OCI-LY7 (cell line): ENCODE data around the gene MACROD1. TPM values are rescaled to one million over a fixed set of nuclear protein-coding genes. Genes with fewer than 3 reads are reported as not detected.

ENCODE experiments used
- BruUV-seq: library from RNA; stranded (reverse); fragments of 400-500 nt; replicated peaks from 2 replicates; lab custom pipeline; 2021; lab: Mats Ljungman, UMichigan
- CTCF ChIA-PET: fragments of 300-600 bp; sonication (Branson Sonifier 250); formaldehyde crosslinking; loops from one replicate; lab custom pipeline; 2022; ENCODE audit warnings: antibody characterized with exemption; ENCODE audit not compliant: unreplicated experiment; lab: Charles Lee
- POLR2A ChIA-PET: fragments of 300-600 bp; sonication (Branson Sonifier 250); formaldehyde crosslinking; loops from one replicate; lab custom pipeline; 2022; ENCODE audit warnings: antibody characterized with exemption; lab: Charles Lee
- DNase-seq: peaks from one replicate; pipeline ENCODE4 v3.0.0-alpha.2; 2015; ENCODE audit warnings: low spot score
- H2AFZ ChIP-seq: fragments of 200-600 bp; sonication (generic), shearing (Covaris generic); 2 replicates; pipeline ENCODE4 v1.6.1; 2014; ENCODE audit warnings: mild to moderate bottlenecking, antibody characterized with exemption, low read length, moderate library complexity
- H3K27ac ChIP-seq: fragments of 200-600 bp; sonication (generic); 2 replicates; pipeline ENCODE4 v1.5.1; 2014; ENCODE audit warnings: mixed run types, low read depth, mild to moderate bottlenecking, moderate library complexity, low read length, inconsistent platforms; ENCODE audit not compliant: poor library complexity, severe bottlenecking
- H3K36me3 ChIP-seq: fragments of 200-600 bp; sonication (generic); 2 replicates; pipeline ENCODE4 v1.6.1; 2014; ENCODE audit warnings: mild to moderate bottlenecking, antibody characterized with exemption, low read length, moderate library complexity, mixed read lengths; ENCODE audit not compliant: insufficient read depth
- H3K4me1 ChIP-seq: fragments of 200-600 bp; sonication (generic); 2 replicates; pipeline ENCODE4 v1.5.1; 2014; ENCODE audit warnings: mild to moderate bottlenecking, low read length; ENCODE audit not compliant: insufficient read depth, poor library complexity, severe bottlenecking
- H3K4me2 ChIP-seq: fragments of 200-600 bp; sonication (generic); 2 replicates; pipeline ENCODE4 v1.6.1; 2014; ENCODE audit warnings: mild to moderate bottlenecking, low read length
- H3K4me3 ChIP-seq: fragments of 200-600 bp; sonication (generic); 2 replicates; pipeline ENCODE4 v1.5.1; 2014; ENCODE audit warnings: mild to moderate bottlenecking, low read depth, low read length; ENCODE audit not compliant: poor library complexity, severe bottlenecking
- H3K79me2 ChIP-seq: fragments of 200-600 bp; sonication (generic); 2 replicates; pipeline ENCODE4 v1.6.1; 2016; ENCODE audit warnings: low read depth, mild to moderate bottlenecking, low read length, moderate library complexity, mixed read lengths; ENCODE audit not compliant: insufficient read depth
- H3K9me2 ChIP-seq: fragments of 200-600 bp; sonication (generic); 2 replicates; pipeline ENCODE4 v1.6.1; 2016; ENCODE audit warnings: mild to moderate bottlenecking, low read length, mixed read lengths; ENCODE audit not compliant: insufficient read depth
- H3K9me3 ChIP-seq: fragments of 200-600 bp; sonication (generic); 2 replicates; pipeline ENCODE4 v1.6.1; 2014; ENCODE audit warnings: mild to moderate bottlenecking, mixed run types, low read length, mixed read lengths
- H4K20me1 ChIP-seq: fragments of 200-600 bp; sonication (generic); 2 replicates; pipeline ENCODE4 v1.6.1; 2014; ENCODE audit warnings: mild to moderate bottlenecking, antibody characterized with exemption, low read length, moderate library complexity, mixed read lengths; ENCODE audit not compliant: insufficient read depth
- EZH2phosphoT487 ChIP-seq: fragments of 200-600 bp; sonication (generic); IDR thresholded peaks from 2 replicates; pipeline ENCODE4 v1.6.1; 2018; ENCODE audit warnings: low read depth, borderline replicate concordance, mild to moderate bottlenecking, mixed run types, antibody characterized with exemption, low read length, moderate library complexity, mixed read lengths
- intact Hi-C: fragments of 100-400 bp; cut with micrococcal nuclease; formaldehyde crosslinking; loops from one replicate; pipeline ENCODE4 v1.10.0; 2022; ENCODE audit not compliant: unreplicated experiment
- total RNA-seq, 2 experiments: library from RNA; depleted of rRNA in 1 of 2; stranded (reverse); fragments of >200 nt in 1 of 2; shearing (Covaris generic) in 1 of 2; gene quantifications; 2 replicates each; pipeline ENCODE4 v1.2.3, GENCODE V29; 2014 to 2022
- TF ChIP-seq, protein P1 (sequence below): fragments of 200-600 bp; sonication (generic); conservative IDR thresholded peaks from 2 replicates; pipeline ENCODE4 v1.5.1; 2014; ENCODE audit warnings: mild to moderate bottlenecking, antibody characterized with exemption, low read length, moderate library complexity, mixed read lengths

MACROD1 gene
- total RNA-seq, 2 experiments from 2014 or later: 14.7 to 25.4 TPM

- H2AFZ ChIP-seq: no peak overlapping the region
- H3K4me2 ChIP-seq: no peak overlapping the region
- H3K9me3 ChIP-seq: no peaks in the 10 kb centered on the region
- TF ChIP-seq, protein P1, sequence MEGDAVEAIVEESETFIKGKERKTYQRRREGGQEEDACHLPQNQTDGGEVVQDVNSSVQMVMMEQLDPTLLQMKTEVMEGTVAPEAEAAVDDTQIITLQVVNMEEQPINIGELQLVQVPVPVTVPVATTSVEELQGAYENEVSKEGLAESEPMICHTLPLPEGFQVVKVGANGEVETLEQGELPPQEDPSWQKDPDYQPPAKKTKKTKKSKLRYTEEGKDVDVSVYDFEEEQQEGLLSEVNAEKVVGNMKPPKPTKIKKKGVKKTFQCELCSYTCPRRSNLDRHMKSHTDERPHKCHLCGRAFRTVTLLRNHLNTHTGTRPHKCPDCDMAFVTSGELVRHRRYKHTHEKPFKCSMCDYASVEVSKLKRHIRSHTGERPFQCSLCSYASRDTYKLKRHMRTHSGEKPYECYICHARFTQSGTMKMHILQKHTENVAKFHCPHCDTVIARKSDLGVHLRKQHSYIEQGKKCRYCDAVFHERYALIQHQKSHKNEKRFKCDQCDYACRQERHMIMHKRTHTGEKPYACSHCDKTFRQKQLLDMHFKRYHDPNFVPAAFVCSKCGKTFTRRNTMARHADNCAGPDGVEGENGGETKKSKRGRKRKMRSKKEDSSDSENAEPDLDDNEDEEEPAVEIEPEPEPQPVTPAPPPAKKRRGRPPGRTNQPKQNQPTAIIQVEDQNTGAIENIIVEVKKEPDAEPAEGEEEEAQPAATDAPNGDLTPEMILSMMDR: no peak
- no peak for TF ChIP-seq EZH2phosphoT487
- BruUV-seq: no TSS peak
- CTCF ChIA-PET: no interaction called here
- intact Hi-C loops: no loop called here
- no peaks in the 10 kb centered on the region for H3K9me2 ChIP-seq
- no peak overlapping the region for H3K4me3 ChIP-seq
- no peak for DNase-seq
- H4K20me1 ChIP-seq: no peaks in the 10 kb centered on the region
- no peaks in the 10 kb centered on the region for H3K36me3 ChIP-seq
- no peak overlapping the region for H3K27ac ChIP-seq
- H3K79me2 ChIP-seq: no peaks in the 10 kb centered on the region
- POLR2A ChIA-PET: no interaction called here
- H3K4me1 ChIP-seq: no peaks in the 10 kb centered on the region
Observed at GRCh38 chr11:64083398-64084080, 82.4 kb downstream of the MACROD1 start.

GRCh38 chr11:64081745-64082442, 84.0 kb downstream of the MACROD1 start:
- no peaks in the 10 kb centered on the region for H4K20me1 ChIP-seq
- BruUV-seq: no TSS peak
- TF ChIP-seq, protein P1: no peak
- TF ChIP-seq EZH2phosphoT487: no peak
- intact Hi-C loops: no loop called here
- H3K9me2 ChIP-seq: no peaks in the 10 kb centered on the region
- no peak overlapping the region for H3K27ac ChIP-seq
- H3K4me3 ChIP-seq: no peak overlapping the region
- DNase-seq: no peak
- H3K79me2 ChIP-seq: no peaks in the 10 kb centered on the region
- H3K4me1 ChIP-seq: no peaks in the 10 kb centered on the region
- H3K36me3 ChIP-seq: no peaks in the 10 kb centered on the region
- no peak overlapping the region for H3K4me2 ChIP-seq
- H3K9me3 ChIP-seq: no peaks in the 10 kb centered on the region
- no peak overlapping the region for H2AFZ ChIP-seq
- POLR2A ChIA-PET: no interaction called here
- CTCF ChIA-PET: interaction anchor here (0.6 kb wide), 1 partner anchor 9 kb away, joined by 3 read pairs; no protein-coding TSS in a partner anchor

DNA sequence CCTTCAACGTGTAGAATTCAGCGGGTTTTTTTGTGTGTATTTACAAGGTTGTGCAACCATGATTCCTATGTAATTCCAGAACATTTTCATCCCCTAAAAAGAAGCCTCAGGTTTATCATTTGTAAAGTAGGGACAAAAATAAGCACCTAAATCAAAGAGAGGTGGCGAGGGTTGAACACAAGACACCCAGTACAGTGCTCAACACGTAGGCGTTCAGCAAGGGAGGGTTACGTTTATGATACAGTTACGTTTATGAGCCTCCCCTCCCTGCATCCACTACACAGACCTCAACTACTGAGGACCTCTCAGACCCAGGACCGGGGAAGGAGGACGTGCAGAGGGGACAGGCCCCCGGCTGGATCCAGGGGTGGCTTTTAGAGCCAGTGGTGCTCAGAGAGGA, 85.5 kb downstream of the MACROD1 start:
- H3K4me3 ChIP-seq: no peak overlapping the region
- H3K79me2 ChIP-seq: no peaks in the 10 kb centered on the region
- no peaks in the 10 kb centered on the region for H3K9me2 ChIP-seq
- H3K36me3 ChIP-seq: no peaks in the 10 kb centered on the region
- no peaks in the 10 kb centered on the region for H3K9me3 ChIP-seq
- intact Hi-C loops: no loop called here
- no peak overlapping the region for H2AFZ ChIP-seq
- H3K4me2 ChIP-seq: no peak overlapping the region
- ChIA-PET CTCF (no interaction called here), POLR2A (no interaction called here)
- no peaks in the 10 kb centered on the region for H3K4me1 ChIP-seq
- no TSS peak for BruUV-seq
- H3K27ac ChIP-seq: no peak overlapping the region
- TF ChIP-seq, protein P1: no peak
- TF ChIP-seq EZH2phosphoT487: no peak
- H4K20me1 ChIP-seq: no peaks in the 10 kb centered on the region
- DNase-seq: no peak
